Measurements from ENCODE around the gene URAD. TPM values are rescaled to one million over a fixed set of nuclear protein-coding genes. Genes with fewer than 3 reads are reported as not detected.
"Not testable (repeated sequence)": the region's sequence is repeated elsewhere in the genome, so short reads cannot be mapped to it uniquely, and the experiment has no call there.

URAD gene
- total RNA-seq (not detected), polyA plus RNA-seq (ENCODE audit: insufficient read length in 2 of 2) (under 1 TPM in 1 of 2 donors, not detected in 1; 0.17 TPM)
- long read RNA-seq, donor 1, result 0 reads
- long read RNA-seq, donor 2, result 0 reads
- long read RNA-seq, donor 3, result 0 reads
- long read RNA-seq, donor 4, result 0 reads

GRCh38 chr13:27988520-27988919 is at the start of gene URAD:
Gene URAD, minus strand, starts transcription at chr13:27988693. Its CDS starts 56 bp downstream, at chr13:27988637.
- Histone ChIP-seq H3K27me3 (ENCODE audit: control insufficient read depth, insufficient read depth, low read length) (peaks cover 19% of the 10 kb centered on the region), H3K4me1 (ENCODE audit: control insufficient read depth, insufficient read depth, low read length) (no peaks in the 10 kb centered on the region), H3K36me3 (ENCODE audit: control insufficient read depth, insufficient read depth, low read length) (no peaks in the 10 kb centered on the region), H3K4me3 (ENCODE audit: low read depth, low read length) (no peak within 1 kb of the TSS), H3K27ac (ENCODE audit: low read depth, low read length) (no peak within 1 kb of the TSS), H3K9me3 (ENCODE audit: control insufficient read depth, insufficient read depth, low read length) (no peaks in the 10 kb centered on the region)
- DNase-seq (ENCODE audit: low read depth in 4 of 6, low spot score in 6 of 6), result no peak
- 87% methylated on average over 8 of the region's 11 CpGs for WGBS (ENCODE audit: insufficient coverage)

GRCh38 chr13:28037399-28037798 is 48.9 kb upstream of the URAD start:
- 83% methylated on average over 2 of the region's 2 CpGs for WGBS (ENCODE audit: insufficient coverage)
- Histone ChIP-seq H3K36me3 (ENCODE audit: control insufficient read depth, insufficient read depth, low read length) (peaks cover 6% of the 10 kb centered on the region), H3K27ac (ENCODE audit: low read depth, low read length) (no peak overlapping the region), H3K9me3 (ENCODE audit: control insufficient read depth, insufficient read depth, low read length) (no peaks in the 10 kb centered on the region), H3K27me3 (ENCODE audit: control insufficient read depth, insufficient read depth, low read length) (no peaks in the 10 kb centered on the region), H3K4me3 (ENCODE audit: low read depth, low read length) (no peak overlapping the region), H3K4me1 (ENCODE audit: control insufficient read depth, insufficient read depth, low read length) (no peaks in the 10 kb centered on the region)
- no peak for DNase-seq (ENCODE audit: low read depth in 4 of 6, low spot score in 6 of 6)

GRCh38 chr13:28035146-28035782 is 46.8 kb upstream of the URAD start:
- Histone ChIP-seq H3K4me3 (ENCODE audit: low read depth, low read length) (no peak overlapping the region), H3K9me3 (ENCODE audit: control insufficient read depth, insufficient read depth, low read length) (no peaks in the 10 kb centered on the region), H3K36me3 (ENCODE audit: control insufficient read depth, insufficient read depth, low read length) (peaks cover 6% of the 10 kb centered on the region), H3K4me1 (ENCODE audit: control insufficient read depth, insufficient read depth, low read length) (no peaks in the 10 kb centered on the region), H3K27ac (ENCODE audit: low read depth, low read length) (no peak overlapping the region), H3K27me3 (ENCODE audit: control insufficient read depth, insufficient read depth, low read length) (no peaks in the 10 kb centered on the region)
- no peak for DNase-seq (ENCODE audit: low read depth in 4 of 6, low spot score in 6 of 6)
- 79% methylated on average over 2 of the region's 6 CpGs for WGBS (ENCODE audit: insufficient coverage)

GRCh38 chr13:28033894-28034655 is 45.6 kb upstream of the URAD start:
- DNase-seq (ENCODE audit: low read depth in 4 of 6, low spot score in 6 of 6), result no peak

GRCh38 chr13:28032438-28032837 is 43.9 kb upstream of the URAD start:
- not testable (repeated sequence) for H3K4me3 ChIP-seq (ENCODE audit: low read depth, low read length); H3K9me3 ChIP-seq (ENCODE audit: control insufficient read depth, insufficient read depth, low read length); H3K27me3 ChIP-seq (ENCODE audit: control insufficient read depth, insufficient read depth, low read length); H3K27ac ChIP-seq (ENCODE audit: low read depth, low read length); H3K4me1 ChIP-seq (ENCODE audit: control insufficient read depth, insufficient read depth, low read length); H3K36me3 ChIP-seq (ENCODE audit: control insufficient read depth, insufficient read depth, low read length); DNase-seq (ENCODE audit: low read depth in 4 of 6, low spot score in 6 of 6)
- WGBS (ENCODE audit: insufficient coverage), result no CpG with 5 or more reads among the region's 1 CpG

More at GRCh38 chr13:28033894-28034655, 45.6 kb upstream of the URAD start:
- WGBS (ENCODE audit: insufficient coverage), result 97% methylated on average over 4 of the region's 8 CpGs
- H3K27me3 ChIP-seq (ENCODE audit: control insufficient read depth, insufficient read depth, low read length), result no peaks in the 10 kb centered on the region
- H3K27ac ChIP-seq (ENCODE audit: low read depth, low read length), result no peak overlapping the region
- H3K4me1 ChIP-seq (ENCODE audit: control insufficient read depth, insufficient read depth, low read length), result no peaks in the 10 kb centered on the region
- no peaks in the 10 kb centered on the region for H3K9me3 ChIP-seq (ENCODE audit: control insufficient read depth, insufficient read depth, low read length)
- no peak overlapping the region for H3K4me3 ChIP-seq (ENCODE audit: low read depth, low read length)
- peaks cover 6% of the 10 kb centered on the region for H3K36me3 ChIP-seq (ENCODE audit: control insufficient read depth, insufficient read depth, low read length)

GRCh38 chr13:28031896-28032288 is 43.4 kb upstream of the URAD start:
- 91% methylated on average over 4 of the region's 5 CpGs for WGBS (ENCODE audit: insufficient coverage)
- H3K4me1 ChIP-seq (ENCODE audit: control insufficient read depth, insufficient read depth, low read length), result no peaks in the 10 kb centered on the region
- peaks cover 6% of the 10 kb centered on the region for H3K36me3 ChIP-seq (ENCODE audit: control insufficient read depth, insufficient read depth, low read length)
- no peaks in the 10 kb centered on the region for H3K9me3 ChIP-seq (ENCODE audit: control insufficient read depth, insufficient read depth, low read length)
- no peak for DNase-seq (ENCODE audit: low read depth in 4 of 6, low spot score in 6 of 6)
- H3K27ac ChIP-seq (ENCODE audit: low read depth, low read length), result no peak overlapping the region
- H3K4me3 ChIP-seq (ENCODE audit: low read depth, low read length), result no peak overlapping the region
- no peaks in the 10 kb centered on the region for H3K27me3 ChIP-seq (ENCODE audit: control insufficient read depth, insufficient read depth, low read length)

- H3K27ac ChIP-seq (ENCODE audit: low read depth, low read length), result no peak overlapping the region
- peak in 1 of 6 donors; percentile 3 for DNase-seq (ENCODE audit: low read depth in 4 of 6, low spot score in 6 of 6)
- 87% methylated on average over 10 of the region's 10 CpGs for WGBS (ENCODE audit: insufficient coverage)
Measured at GRCh38 chr13:28031220-28031895, 42.9 kb upstream of the URAD start.

GRCh38 chr13:28027607-28028364 is 39.3 kb upstream of the URAD start:
- peaks cover 2% of the 10 kb centered on the region for H3K4me1 ChIP-seq (ENCODE audit: control insufficient read depth, insufficient read depth, low read length)
- DNase-seq (ENCODE audit: low read depth in 4 of 6, low spot score in 6 of 6), result no peak
- H3K4me3 ChIP-seq (ENCODE audit: low read depth, low read length), result no peak overlapping the region
- no peaks in the 10 kb centered on the region for H3K27me3 ChIP-seq (ENCODE audit: control insufficient read depth, insufficient read depth, low read length)
- no peaks in the 10 kb centered on the region for H3K9me3 ChIP-seq (ENCODE audit: control insufficient read depth, insufficient read depth, low read length)
- H3K36me3 ChIP-seq (ENCODE audit: control insufficient read depth, insufficient read depth, low read length), result peaks cover 1% of the 10 kb centered on the region
- 88% methylated on average over 4 of the region's 8 CpGs for WGBS (ENCODE audit: insufficient coverage)
- no peak overlapping the region for H3K27ac ChIP-seq (ENCODE audit: low read depth, low read length)

More at GRCh38 chr13:28031220-28031895, 42.9 kb upstream of the URAD start:
- H3K9me3 ChIP-seq (ENCODE audit: control insufficient read depth, insufficient read depth, low read length), result no peaks in the 10 kb centered on the region
- H3K36me3 ChIP-seq (ENCODE audit: control insufficient read depth, insufficient read depth, low read length), result peaks cover 6% of the 10 kb centered on the region
- no peaks in the 10 kb centered on the region for H3K4me1 ChIP-seq (ENCODE audit: control insufficient read depth, insufficient read depth, low read length)
- H3K27me3 ChIP-seq (ENCODE audit: control insufficient read depth, insufficient read depth, low read length), result no peaks in the 10 kb centered on the region
- no peak overlapping the region for H3K4me3 ChIP-seq (ENCODE audit: low read depth, low read length)

GRCh38 chr13:28027071-28027470 is 38.6 kb upstream of the URAD start:
- peak in 1 of 6 donors; percentile 2 for DNase-seq (ENCODE audit: low read depth in 4 of 6, low spot score in 6 of 6)
- no peak overlapping the region for H3K27ac ChIP-seq (ENCODE audit: low read depth, low read length)
- H3K27me3 ChIP-seq (ENCODE audit: control insufficient read depth, insufficient read depth, low read length), result no peaks in the 10 kb centered on the region

More at GRCh38 chr13:28027071-28027470, 38.6 kb upstream of the URAD start:
- H3K4me3 ChIP-seq (ENCODE audit: low read depth, low read length), result no peak overlapping the region
- no peaks in the 10 kb centered on the region for H3K36me3 ChIP-seq (ENCODE audit: control insufficient read depth, insufficient read depth, low read length)
- H3K4me1 ChIP-seq (ENCODE audit: control insufficient read depth, insufficient read depth, low read length), result peaks cover 5% of the 10 kb centered on the region
- no peaks in the 10 kb centered on the region for H3K9me3 ChIP-seq (ENCODE audit: control insufficient read depth, insufficient read depth, low read length)
